K562 (cell line): ENCODE data around the gene RBSN.

Experiments used
- DNMT1 ChIP-seq: fragments of 450-650 bp; IDR thresholded peaks from 2 replicates; pipeline ENCODE4 v1.6.1; 2016; ENCODE audit warnings: antibody characterized with exemption, mild to moderate bottlenecking
- ELF1 ChIP-seq: fragments of 200-800 bp; sonication (Bioruptor generic); IDR thresholded peaks from 2 replicates; pipeline ENCODE4 v1.6.1; 2016; ENCODE audit warnings: missing genetic modification characterization, missing compliant biosample characterization
- HOXB6 ChIP-seq: fragments of 250-450 bp; sonication (Bioruptor Pico); IDR thresholded peaks from 2 replicates; pipeline ENCODE4 v1.5.1; 2022; ENCODE audit warnings: mild to moderate bottlenecking, borderline replicate concordance
- JUND ChIP-seq, 2 experiments: IDR thresholded peaks; 2 replicates in 1 of 2; 3 replicates in 1 of 2; pipeline ENCODE4 v1.6.1; 2011; ENCODE audit warnings: borderline replicate concordance in 2 of 2, low read depth in 2 of 2, low read length in 2 of 2, improper control_type of control experiment in 1 of 2, missing biosample characterization in 1 of 2, missing genetic modification characterization in 1 of 2, missing genetic modification reagents in 1 of 2
- POLR3A ChIP-seq: IDR thresholded peaks from 2 replicates; pipeline ENCODE4 v1.6.1; 2011; ENCODE audit warnings: borderline replicate concordance, mild to moderate bottlenecking, moderate library complexity; ENCODE audit not compliant: insufficient read length, insufficient read depth; ENCODE audit errors: extremely low read depth
- RBM22 ChIP-seq: fragments of 200-400 bp; formaldehyde crosslinking; IDR thresholded peaks from 2 replicates; pipeline ENCODE4 v1.6.1; 2018; ENCODE audit warnings: low read length, low read depth; ENCODE audit not compliant: poor library complexity, severe bottlenecking
- SIX5 ChIP-seq, 2 experiments: IDR thresholded peaks; 2 replicates each; pipeline ENCODE4 v1.6.1; 2011; ENCODE audit warnings: low read length in 2 of 2, borderline replicate concordance in 1 of 2, low read depth in 1 of 2, mild to moderate bottlenecking in 1 of 2, moderate library complexity in 1 of 2; ENCODE audit not compliant: insufficient read depth in 1 of 2
- TBL1XR1 ChIP-seq, 2 experiments: IDR thresholded peaks; 2 replicates each; pipeline ENCODE4 v1.6.1; 2012; ENCODE audit warnings: improper control_type of control experiment in 2 of 2, low read length in 2 of 2, mild to moderate bottlenecking in 1 of 2
- TCF7 ChIP-seq: sonication (generic); IDR thresholded peaks from 2 replicates; pipeline ENCODE4 v1.6.1; 2016; ENCODE audit warnings: antibody characterized with exemption, borderline replicate concordance
- ZNF830 ChIP-seq: fragments of 250-450 bp; sonication (Bioruptor Pico); IDR thresholded peaks from 2 replicates; pipeline ENCODE4 v1.5.0; 2021; ENCODE audit warnings: mild to moderate bottlenecking
- TF ChIP-seq, protein P1 (sequence below), 2 experiments: fragments of 200-800 bp in 1 of 2; sonication (Bioruptor generic) in 1 of 2; sonication (generic) in 1 of 2; formaldehyde crosslinking in 1 of 2; IDR thresholded peaks in 1 of 2; conservative IDR thresholded peaks in 1 of 2; 2 replicates each; pipeline versions ENCODE4 v1.5.0 to v1.6.1; 2016 to 2020; ENCODE audit warnings: missing compliant biosample characterization in 1 of 2, missing genetic modification characterization in 1 of 2, missing genetic modification reagents in 1 of 2

DNA sequence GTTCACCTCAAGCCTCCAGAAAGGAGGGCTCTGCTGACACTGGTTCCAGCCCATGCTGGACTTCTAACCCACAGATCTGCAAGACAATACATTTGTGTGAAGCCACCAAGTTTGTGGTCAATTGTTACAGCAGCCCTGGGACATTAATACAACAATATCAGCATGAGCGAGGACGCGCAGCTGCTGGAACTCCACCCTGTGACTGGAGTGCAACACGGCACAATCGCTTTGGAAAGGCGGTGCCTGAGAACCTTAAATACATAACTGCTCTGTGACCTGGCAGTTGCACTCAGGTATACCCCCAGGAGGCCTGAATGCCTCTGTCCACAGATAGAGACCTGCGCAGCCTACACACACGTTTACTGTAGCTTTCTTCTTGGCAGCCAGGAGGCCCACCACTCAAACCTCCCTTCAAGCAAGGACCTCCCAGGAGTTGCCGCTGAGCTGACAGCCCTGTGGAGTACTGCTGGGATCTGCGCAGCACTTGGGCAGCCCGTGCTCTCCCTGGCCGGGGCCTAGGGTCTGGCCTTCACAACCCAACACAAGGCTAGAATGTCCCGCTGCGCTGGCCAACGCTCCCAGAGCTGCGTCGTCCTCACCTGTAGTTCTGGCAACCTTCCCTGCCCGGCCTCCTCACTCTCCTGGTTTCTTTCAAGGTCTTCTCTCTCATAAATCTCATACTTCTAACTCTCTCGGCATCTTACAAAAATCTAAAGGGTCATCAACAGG is 42.1 kb downstream of the RBSN start:
- no peak for TF ChIP-seq DNMT1
- no peak for TF ChIP-seq TBL1XR1 (IDR thresholded peaks at IDR 0.05; ENCODE audit: low read length in 2 of 2)
- TF ChIP-seq SIX5 (IDR thresholded peaks at IDR 0.05; ENCODE audit: borderline replicate concordance in 1 of 2, insufficient read depth in 1 of 2, low read depth in 1 of 2, low read length in 2 of 2) = no peak
- TF ChIP-seq, protein P1, sequence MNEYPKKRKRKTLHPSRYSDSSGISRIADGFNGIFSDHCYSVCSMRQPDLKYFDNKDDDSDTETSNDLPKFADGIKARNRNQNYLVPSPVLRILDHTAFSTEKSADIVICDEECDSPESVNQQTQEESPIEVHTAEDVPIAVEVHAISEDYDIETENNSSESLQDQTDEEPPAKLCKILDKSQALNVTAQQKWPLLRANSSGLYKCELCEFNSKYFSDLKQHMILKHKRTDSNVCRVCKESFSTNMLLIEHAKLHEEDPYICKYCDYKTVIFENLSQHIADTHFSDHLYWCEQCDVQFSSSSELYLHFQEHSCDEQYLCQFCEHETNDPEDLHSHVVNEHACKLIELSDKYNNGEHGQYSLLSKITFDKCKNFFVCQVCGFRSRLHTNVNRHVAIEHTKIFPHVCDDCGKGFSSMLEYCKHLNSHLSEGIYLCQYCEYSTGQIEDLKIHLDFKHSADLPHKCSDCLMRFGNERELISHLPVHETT (CRISPR knock-in tag; conservative IDR thresholded peaks at IDR 0.05 in 1 of 2, IDR thresholded peaks at IDR 0.05 in 1 of 2) = no peak
- TF ChIP-seq HOXB6 = no peak
- TF ChIP-seq JUND (IDR thresholded peaks at IDR 0.05; ENCODE audit: borderline replicate concordance, low read depth, low read length) = no peak
- no peak for TF ChIP-seq JUND (tag; IDR thresholded peaks at IDR 0.05; ENCODE audit: borderline replicate concordance, low read depth, low read length)
- no peak for TF ChIP-seq TCF7
- TF ChIP-seq ELF1 = no peak
- no peak for TF ChIP-seq RBM22
- no peak for TF ChIP-seq POLR3A
- TF ChIP-seq ZNF830 (CRISPR knock-in tag) = no peak
